Kidney epithelial cell (primary cell): Measurements from ENCODE around the gene FCN3. TPM values are rescaled to one million over a fixed set of nuclear protein-coding genes. Genes with fewer than 3 reads are reported as not detected.

Experiments
- DNase-seq: peaks from one replicate; pipeline ENCODE4 v3.0.0-alpha.2; 2010; ENCODE audit warnings: low read depth
- H3K27me3 ChIP-seq: 2 replicates; pipeline ENCODE4 v1.6.0; 2011; ENCODE audit warnings: low read length; ENCODE audit not compliant: control insufficient read depth, insufficient read depth
- H3K36me3 ChIP-seq: 2 replicates; pipeline ENCODE4 v1.5.1; 2011; ENCODE audit warnings: low read length; ENCODE audit not compliant: control insufficient read depth, insufficient read depth
- H3K4me3 ChIP-seq: 2 replicates; pipeline ENCODE4 v1.5.1; 2011; ENCODE audit warnings: low read depth, mild to moderate bottlenecking, control low read depth, low read length
- CTCF ChIP-seq: IDR thresholded peaks from 2 replicates; pipeline ENCODE4 v1.5.1; 2011; ENCODE audit warnings: mild to moderate bottlenecking, moderate library complexity, low read length, control low read depth, inconsistent platforms; ENCODE audit not compliant: insufficient read depth, poor library complexity, severe bottlenecking
- total RNA-seq: library from RNA; depleted of rRNA; stranded (reverse); fragments of >200 nt; gene quantifications from 2 replicates; pipeline ENCODE4 v1.2.3, GENCODE V29; 2015

Gene FCN3
- total RNA-seq, 1 donor from 2014 or later, result not detected

GRCh38 chr1:27367160-27367650, 7.4 kb downstream of the FCN3 start:
- H3K4me3 ChIP-seq, result peak overlapping the region; percentile 75
- H3K27me3 ChIP-seq, result no peaks in the 10 kb centered on the region
- TF ChIP-seq CTCF, result no peak
- peaks cover 1% of the 10 kb centered on the region for H3K36me3 ChIP-seq
- DNase-seq, result no peak

GRCh38 chr1:27366411-27367159, 8.0 kb downstream of the FCN3 start, which contains the start of gene MAP3K6:
TSS of gene MAP3K6 (minus strand) at chr1:27366961. CDS start at chr1:27366597, 364 bp downstream.
- DNase-seq, result no peak

GRCh38 chr1:27366113-27366410, 8.6 kb downstream of the FCN3 start:
- peak overlapping the region; percentile 75 for H3K4me3 ChIP-seq
- DNase-seq, result no peak
- TF ChIP-seq CTCF, result no peak
- H3K27me3 ChIP-seq, result no peaks in the 10 kb centered on the region
- H3K36me3 ChIP-seq, result peaks cover 1% of the 10 kb centered on the region

More at GRCh38 chr1:27366411-27367159, 8.0 kb downstream of the FCN3 start, which contains the start of gene MAP3K6:
- TF ChIP-seq CTCF, result peak; percentile 1
- Histone ChIP-seq H3K27me3 (no peaks in the 10 kb centered on the region), H3K4me3 (peak within 1 kb of the TSS; percentile 75), H3K36me3 (peaks cover 1% of the 10 kb centered on the region)

- Histone ChIP-seq H3K4me3 (peak overlapping the region; percentile 75), H3K27me3 (no peaks in the 10 kb centered on the region), H3K36me3 (peaks cover 1% of the 10 kb centered on the region)
- TF ChIP-seq CTCF, result no peak
- no peak for DNase-seq
Measured at GRCh38 chr1:27365372-27366112, 9.1 kb downstream of the FCN3 start.

- peaks cover 1% of the 10 kb centered on the region for H3K36me3 ChIP-seq
- H3K4me3 ChIP-seq, result peak overlapping the region; percentile 23
- no peak for TF ChIP-seq CTCF
- DNase-seq, result no peak
- H3K27me3 ChIP-seq, result no peaks in the 10 kb centered on the region
Measured at GRCh38 chr1:27364696-27365371, 9.8 kb downstream of the FCN3 start.
